NCI-H2029 (cell line): ENCODE data around the gene KLK11.

ENCODE experiments used
- DNase-seq: peaks from one replicate; lab custom pipeline; 2025; lab: John Stamatoyannopoulos, UW

Gene KLK11

DNA sequence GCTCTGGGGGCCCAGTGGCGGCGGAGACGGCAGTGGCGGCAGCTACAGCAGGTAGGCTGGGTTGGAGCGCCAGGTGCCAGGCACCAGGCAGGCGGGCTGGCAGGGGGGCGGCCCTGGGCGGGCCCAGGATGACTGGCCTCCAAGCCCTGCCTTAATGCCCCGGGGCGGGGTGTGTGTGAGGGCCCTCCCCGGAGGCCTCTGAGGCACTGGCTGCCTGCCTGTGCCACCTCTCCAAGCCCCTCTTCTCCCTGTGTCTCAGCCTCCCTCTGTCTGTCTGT is at the start of gene KLK11:
Gene KLK11 (minus strand): TSS at position 63 of the 278 bp plus-strand sequence. CDS start 985 bp downstream, outside the sequence.
- peak; percentile 91 for DNase-seq

DNA sequence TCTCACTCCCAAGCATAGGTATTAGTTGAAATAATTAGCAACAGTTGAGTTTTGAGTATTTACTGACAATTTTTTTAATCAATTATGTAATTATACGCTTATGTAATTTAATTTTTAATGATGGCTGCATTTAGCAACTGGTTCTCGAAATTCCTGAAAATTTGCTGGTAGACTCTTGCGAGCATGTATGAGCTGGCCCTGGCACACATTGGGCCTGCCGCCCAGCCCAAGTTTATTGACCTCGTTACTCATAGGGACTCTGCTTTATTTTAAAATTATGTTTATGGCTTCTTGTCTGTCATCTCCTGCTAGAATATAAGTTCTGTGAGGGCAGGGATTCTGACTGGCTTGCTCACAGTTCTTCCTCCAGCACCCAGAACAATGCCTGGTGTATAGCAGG is 49.6 kb upstream of the KLK11 start:
- no peak for DNase-seq

- DNase-seq, result peak; percentile 72
These were observed 44.6 kb upstream of the KLK11 start for GRCh38 chr19:51071095-51071405.

GRCh38 chr19:51070334-51071094 is 44.1 kb upstream of the KLK11 start:
- peak; percentile 30 for DNase-seq

- DNase-seq, result no peak
These were observed 40.2 kb upstream of the KLK11 start for GRCh38 chr19:51066393-51067186.

- no peak for DNase-seq
These were observed 39.0 kb upstream of the KLK11 start for GRCh38 chr19:51065221-51065960.

- no peak for DNase-seq
These were observed 38.3 kb upstream of the KLK11 start, which contains the start of gene KLK13 for GRCh38 chr19:51064534-51065220. KLK13 (minus strand) TSS chr19:51065092; CDS start chr19:51065067, 25 bp downstream.

- DNase-seq, result no peak
These were observed 37.2 kb upstream of the KLK11 start for GRCh38 chr19:51063664-51064063.

- no peak for DNase-seq
These were observed 34.6 kb upstream of the KLK11 start for GRCh38 chr19:51060973-51061372.

DNA sequence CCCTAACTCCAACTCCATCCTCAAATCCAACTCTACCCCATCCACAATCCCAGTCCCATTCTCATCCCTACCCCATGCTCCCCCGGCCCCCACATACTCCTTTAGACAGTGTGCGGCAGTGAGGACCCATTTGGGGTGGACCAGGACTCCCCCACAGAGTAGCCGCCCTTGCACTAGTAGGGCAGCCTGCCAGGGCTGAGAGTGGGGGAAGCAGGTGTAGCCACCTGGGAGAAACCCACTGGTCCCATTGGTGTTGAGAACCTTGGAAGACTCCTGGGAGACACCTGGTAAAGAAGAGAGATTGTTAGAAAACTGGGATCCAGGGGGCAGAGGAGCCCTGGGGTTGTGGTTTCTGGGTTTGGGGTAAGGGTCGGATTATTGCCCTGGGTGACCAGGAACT is 33.9 kb upstream of the KLK11 start:
- no peak for DNase-seq

- DNase-seq, result no peak
These were observed 33.3 kb upstream of the KLK11 start for GRCh38 chr19:51059715-51060114.

DNA sequence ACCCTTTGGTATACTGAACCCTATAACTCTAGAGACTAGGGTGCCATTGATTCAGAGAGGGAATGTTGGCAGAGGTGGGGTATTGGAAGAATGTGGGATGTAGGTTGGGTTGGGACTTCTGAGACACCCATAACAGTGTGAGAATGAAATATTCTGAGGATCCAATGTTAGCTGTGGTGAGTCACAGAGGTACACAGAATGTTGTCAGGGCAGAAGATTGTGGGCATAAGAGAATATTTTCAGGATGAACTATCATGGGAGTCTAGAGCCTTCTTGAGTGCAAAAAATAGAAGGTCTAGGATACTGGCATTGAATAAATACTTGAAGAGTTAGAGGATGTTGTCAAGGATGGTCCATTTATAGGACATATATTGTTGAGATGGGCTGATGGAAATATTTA is 29.4 kb upstream of the KLK11 start:
- no peak for DNase-seq

DNA sequence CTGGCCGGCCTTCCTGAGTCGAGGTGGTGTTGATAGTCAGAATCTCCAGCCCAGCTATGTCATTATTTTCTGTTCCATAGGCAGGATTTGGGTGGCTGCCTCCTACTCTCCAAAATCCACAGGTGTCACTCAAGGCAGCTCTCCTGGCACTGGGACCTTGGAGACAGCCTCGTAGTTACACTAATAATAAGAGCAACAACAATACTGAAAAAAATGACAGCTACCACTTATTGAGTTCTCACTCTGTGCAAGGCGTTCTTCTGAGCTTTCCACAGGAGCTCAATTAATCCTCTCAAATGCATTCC is 20.6 kb upstream of the KLK11 start:
- DNase-seq, result peak; percentile 94

- DNase-seq, result no peak
These were observed 17.9 kb upstream of the KLK11 start for GRCh38 chr19:51044327-51044726.

GRCh38 chr19:51043497-51043896 is 17.1 kb upstream of the KLK11 start:
- no peak for DNase-seq

- no peak for DNase-seq
These were observed 13.7 kb upstream of the KLK11 start for GRCh38 chr19:51040151-51040550.

- DNase-seq, result no peak
These were observed 10.1 kb upstream of the KLK11 start for GRCh38 chr19:51036519-51036918.

DNA sequence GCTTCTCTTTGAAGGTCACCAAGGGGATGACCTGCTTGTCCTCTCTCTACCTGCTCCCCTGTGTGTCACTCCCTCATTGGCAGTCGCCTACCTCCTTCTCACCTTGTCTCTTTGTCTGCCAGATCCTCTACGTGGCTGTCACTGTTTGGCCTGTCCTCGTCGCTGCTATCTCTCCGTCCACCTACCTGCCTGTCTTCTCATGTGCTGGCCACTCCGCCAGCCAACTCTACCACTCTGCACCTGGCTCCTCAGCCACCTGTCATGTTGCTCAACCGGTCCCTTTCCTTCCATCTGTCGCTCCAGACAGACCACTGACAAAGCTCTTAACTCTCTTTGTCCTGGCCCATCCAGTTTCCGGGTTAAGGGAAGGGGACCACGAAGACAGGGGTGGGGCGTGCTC is 8.3 kb upstream of the KLK11 start, which contains the start of gene KLK12:
Gene KLK12 (minus strand): TSS at position 299 of the 400 bp plus-strand sequence. CDS start 381 bp downstream, outside the sequence.
- DNase-seq, result peak; percentile 91

DNA sequence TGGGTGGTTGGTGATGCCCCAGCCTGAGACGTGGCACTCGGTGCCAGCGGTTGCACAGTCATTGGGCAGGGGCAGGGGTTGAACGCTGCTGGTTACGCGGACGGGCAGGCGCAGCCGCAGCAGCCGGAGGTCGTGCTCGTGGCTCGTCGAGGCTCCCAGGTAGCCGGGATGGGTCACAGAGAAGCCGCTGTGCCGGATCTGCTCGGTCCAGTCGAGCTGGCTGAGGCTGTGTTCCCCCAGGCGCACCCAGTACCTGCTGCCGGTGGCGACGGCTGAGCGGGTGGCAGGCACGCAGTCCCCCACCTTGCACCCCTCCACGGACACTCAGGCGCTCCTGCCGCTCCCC is 5.4 kb upstream of the KLK11 start:
- no peak for DNase-seq

DNA sequence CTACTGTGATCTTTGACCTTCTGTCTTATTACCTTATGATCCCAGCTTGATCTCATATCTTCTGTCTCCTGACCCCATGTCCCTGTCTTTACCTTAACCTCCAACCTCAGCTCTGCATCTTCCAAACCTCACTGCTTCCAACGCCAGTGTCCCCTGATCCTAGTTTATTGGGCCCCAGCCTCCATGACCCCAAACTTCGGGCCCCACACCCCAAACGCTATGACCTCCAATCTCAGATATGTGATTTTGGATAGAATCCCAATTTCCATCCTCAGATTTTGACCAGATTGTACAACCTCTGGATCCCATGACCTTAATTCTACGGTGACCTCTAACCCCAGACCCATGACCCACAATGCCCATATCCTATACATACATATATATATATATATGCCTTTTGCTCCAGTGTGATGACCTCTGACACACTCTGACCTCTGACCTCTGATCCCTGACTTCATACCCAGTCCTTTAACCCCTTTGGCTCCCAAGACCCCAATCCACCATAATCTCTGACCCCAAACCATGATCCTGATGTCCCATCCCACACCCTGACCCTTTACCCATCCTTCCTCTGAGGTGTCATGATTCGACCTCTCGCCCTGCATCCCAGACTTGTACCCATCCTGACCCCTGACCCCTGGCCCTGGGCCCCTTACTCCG is 4.9 kb upstream of the KLK11 start:
- no peak for DNase-seq

DNA sequence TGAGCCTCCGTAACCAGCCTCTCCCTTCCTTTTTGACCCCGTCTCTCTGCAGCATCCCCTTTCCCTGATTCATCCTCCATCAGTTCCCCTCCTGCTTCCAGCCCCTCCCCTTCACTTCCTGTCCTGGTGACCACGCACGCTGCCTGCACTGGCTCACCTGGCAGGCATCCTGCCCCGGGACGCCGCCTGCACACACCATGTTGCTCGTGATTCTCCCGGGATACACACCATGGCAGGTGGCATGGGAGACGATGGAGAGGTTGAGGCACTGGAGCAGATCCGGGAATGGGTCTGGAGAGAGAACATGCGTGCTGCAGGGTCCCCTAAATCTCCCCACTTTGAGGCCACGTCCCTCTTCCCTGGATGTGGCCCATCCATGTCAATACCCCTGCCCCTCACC is 4.2 kb upstream of the KLK11 start:
- DNase-seq, result no peak

DNA sequence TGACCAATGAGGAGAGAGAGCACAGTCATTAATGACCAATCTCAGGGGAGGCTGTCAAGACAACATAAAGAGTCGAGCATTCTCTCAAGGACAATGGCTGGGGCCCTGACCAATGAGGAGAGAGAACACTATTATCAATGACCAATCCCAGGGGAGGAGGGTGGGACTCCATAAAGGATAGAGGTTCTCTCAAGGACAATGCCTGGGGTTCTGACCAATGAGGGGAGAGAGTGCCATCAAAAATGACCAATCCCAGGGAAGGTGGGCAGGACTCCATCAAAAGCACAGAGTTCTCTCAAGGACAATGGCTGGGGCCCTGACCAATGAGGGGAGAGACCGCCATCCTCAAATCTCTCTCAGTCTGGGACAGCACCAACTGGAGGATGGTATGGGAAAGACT is 3.3 kb upstream of the KLK11 start:
- DNase-seq, result peak; percentile 77
